ENCODE measurements around the gene DUSP3.

The DUSP3 gene

GRCh38 chr17:43813386-43813785 lies 34.6 kb upstream of the DUSP3 start:
- no peak for DNase-seq (ENCODE audit: low read depth)
- in situ Hi-C loops (cut with HindIII; ENCODE audit: low sequenced_read_pairs): no loop called here
- TF ChIP-seq, protein P1, sequence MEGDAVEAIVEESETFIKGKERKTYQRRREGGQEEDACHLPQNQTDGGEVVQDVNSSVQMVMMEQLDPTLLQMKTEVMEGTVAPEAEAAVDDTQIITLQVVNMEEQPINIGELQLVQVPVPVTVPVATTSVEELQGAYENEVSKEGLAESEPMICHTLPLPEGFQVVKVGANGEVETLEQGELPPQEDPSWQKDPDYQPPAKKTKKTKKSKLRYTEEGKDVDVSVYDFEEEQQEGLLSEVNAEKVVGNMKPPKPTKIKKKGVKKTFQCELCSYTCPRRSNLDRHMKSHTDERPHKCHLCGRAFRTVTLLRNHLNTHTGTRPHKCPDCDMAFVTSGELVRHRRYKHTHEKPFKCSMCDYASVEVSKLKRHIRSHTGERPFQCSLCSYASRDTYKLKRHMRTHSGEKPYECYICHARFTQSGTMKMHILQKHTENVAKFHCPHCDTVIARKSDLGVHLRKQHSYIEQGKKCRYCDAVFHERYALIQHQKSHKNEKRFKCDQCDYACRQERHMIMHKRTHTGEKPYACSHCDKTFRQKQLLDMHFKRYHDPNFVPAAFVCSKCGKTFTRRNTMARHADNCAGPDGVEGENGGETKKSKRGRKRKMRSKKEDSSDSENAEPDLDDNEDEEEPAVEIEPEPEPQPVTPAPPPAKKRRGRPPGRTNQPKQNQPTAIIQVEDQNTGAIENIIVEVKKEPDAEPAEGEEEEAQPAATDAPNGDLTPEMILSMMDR (IDR thresholded peaks at IDR 0.05; ENCODE audit: low read depth, low read length, missing control alignments): no peak
- no peak overlapping the region for H3K4me3 ChIP-seq (ENCODE audit: low read depth, low read length)

DNA sequence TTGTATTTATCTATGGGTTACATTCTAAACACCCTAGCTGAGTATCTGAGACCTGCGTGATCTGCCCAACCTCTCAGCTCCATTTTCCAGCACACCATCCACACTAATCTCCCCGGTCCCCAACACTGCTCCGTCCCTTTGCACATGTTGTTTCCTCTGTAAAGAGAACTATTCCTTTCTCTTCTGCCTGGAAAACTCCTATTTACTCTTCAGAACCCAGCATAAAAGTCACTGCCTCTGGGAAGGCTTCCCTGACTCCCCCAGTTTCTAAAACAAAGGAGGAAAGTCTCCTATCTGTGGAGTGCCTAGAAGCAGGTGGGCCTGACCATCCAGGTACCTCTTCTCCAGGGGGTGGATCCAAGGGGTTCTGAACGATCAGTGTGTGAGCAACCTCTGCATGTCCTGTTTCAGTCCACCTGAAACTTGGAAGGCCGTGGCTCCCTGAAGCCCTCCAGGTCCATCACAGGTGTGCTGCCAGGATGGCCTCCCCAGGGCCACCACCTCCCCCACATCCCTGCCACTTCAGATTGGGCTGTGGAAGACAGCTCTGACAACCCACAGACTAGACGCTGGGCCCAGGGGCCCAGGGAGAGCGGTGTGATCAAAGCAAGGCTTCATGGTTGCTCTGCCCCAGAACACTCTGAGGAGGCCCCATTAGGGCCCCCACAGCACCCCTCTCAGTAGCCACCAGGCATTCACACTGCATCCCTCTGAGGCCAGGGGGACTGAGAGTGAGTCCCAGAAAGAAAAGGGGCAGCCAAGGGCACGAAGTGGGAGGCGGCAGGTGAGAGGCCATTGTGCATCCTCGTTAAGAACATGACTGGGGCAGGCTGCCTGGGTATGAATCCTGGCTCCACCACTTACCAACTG lies 33.9 kb upstream of the DUSP3 start:
- TF ChIP-seq, protein P1 (IDR thresholded peaks at IDR 0.05; ENCODE audit: low read depth, low read length, missing control alignments): no peak
- no peak overlapping the region for H3K4me3 ChIP-seq (ENCODE audit: low read depth, low read length)
- DNase-seq (ENCODE audit: low read depth): no peak
- in situ Hi-C loops (cut with HindIII; ENCODE audit: low sequenced_read_pairs): no loop called here

DNA sequence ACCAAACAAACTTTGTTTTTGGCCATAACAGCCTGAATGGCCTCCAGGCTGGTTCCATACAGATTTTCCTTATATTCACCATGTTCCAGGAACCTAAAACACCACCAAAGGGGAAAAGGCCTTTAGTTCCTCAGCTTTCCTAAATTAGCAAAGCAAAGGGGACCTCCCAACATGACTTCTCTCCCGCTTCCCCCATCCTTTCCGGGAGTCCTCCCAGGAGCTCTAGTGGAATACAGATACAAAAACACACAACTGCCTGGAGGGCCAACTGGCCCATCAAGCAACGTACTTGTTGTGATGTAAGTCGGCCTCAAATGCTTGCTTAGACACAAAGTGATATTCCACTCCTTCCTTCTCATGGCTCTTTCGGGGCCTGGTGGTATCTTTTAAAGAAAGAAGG lies 32.0 kb upstream of the DUSP3 start:
- TF ChIP-seq, protein P1 (IDR thresholded peaks at IDR 0.05; ENCODE audit: low read depth, low read length, missing control alignments): no peak

DNA sequence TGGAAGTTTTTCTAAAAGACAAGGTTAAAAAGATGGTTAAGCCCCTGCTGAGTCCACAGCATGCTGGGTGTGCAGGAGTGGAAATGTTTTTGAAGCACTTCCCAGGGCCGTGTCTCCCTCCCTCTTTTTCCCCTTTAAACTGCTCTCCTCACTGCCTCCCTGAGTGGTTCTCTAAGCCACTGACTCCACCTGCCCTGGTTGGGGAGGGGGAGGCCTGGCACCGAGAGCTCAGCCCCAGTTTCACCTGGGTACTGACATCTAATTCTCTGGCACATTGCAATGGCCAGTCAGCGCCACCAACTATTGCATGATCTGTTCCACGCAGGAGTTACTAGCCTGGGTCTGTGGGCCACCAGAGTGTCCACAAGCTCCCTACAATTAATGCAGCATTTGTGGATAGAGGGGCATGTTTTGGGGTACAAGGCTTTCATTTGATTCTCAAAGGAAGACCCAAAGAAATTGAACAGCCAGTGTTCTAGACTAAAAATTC lies 31.5 kb upstream of the DUSP3 start:
- in situ Hi-C loops (cut with HindIII; ENCODE audit: low sequenced_read_pairs): no loop called here
- DNase-seq (ENCODE audit: low read depth): no peak
- TF ChIP-seq, protein P1 (IDR thresholded peaks at IDR 0.05; ENCODE audit: low read depth, low read length, missing control alignments): no peak
- H3K4me3 ChIP-seq (ENCODE audit: low read depth, low read length): no peak overlapping the region

More for the DNA sequence above, 32.0 kb upstream of the DUSP3 start:
- H3K4me3 ChIP-seq (ENCODE audit: low read depth, low read length): no peak overlapping the region
- no peak for DNase-seq (ENCODE audit: low read depth)
- in situ Hi-C loops (cut with HindIII; ENCODE audit: low sequenced_read_pairs): no loop called here

- TF ChIP-seq, protein P1 (IDR thresholded peaks at IDR 0.05; ENCODE audit: low read depth, low read length, missing control alignments): no peak
- H3K4me3 ChIP-seq (ENCODE audit: low read depth, low read length): no peak overlapping the region
- no peak for DNase-seq (ENCODE audit: low read depth)
- in situ Hi-C loops (cut with HindIII; ENCODE audit: low sequenced_read_pairs): no loop called here
These were observed 30.3 kb upstream of the DUSP3 start for GRCh38 chr17:43809121-43809520.

DNA sequence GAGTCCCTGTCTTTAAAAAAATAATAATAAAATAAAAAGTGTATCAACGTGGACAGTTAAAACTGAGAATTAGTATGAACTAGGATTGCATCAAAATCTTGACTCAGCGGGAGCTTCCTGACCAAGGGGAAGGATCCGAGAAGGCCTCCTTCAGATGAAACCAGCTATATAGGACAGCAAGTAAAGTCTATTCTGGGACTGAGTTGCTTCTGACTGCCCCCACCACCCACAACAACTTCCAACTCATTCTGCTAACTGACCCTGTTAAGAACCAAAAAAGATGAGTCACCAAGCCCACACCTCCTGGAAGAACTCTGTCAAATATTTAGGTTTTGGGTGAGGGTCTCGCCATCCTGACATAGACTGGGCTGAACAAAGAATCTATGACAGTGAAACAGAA lies 29.3 kb upstream of the DUSP3 start:
- TF ChIP-seq, protein P1 (IDR thresholded peaks at IDR 0.05; ENCODE audit: low read depth, low read length, missing control alignments): no peak
- no peak overlapping the region for H3K4me3 ChIP-seq (ENCODE audit: low read depth, low read length)
- in situ Hi-C loops (cut with HindIII; ENCODE audit: low sequenced_read_pairs): no loop called here
- no peak for DNase-seq (ENCODE audit: low read depth)

Data from astrocyte of the cerebellum (primary cell).